Hepatocyte (in vitro differentiated cells): ENCODE data around the gene PGC. TPM values are rescaled to one million over a fixed set of nuclear protein-coding genes. Genes with fewer than 3 reads are reported as not detected.

Experiments used
- DNase-seq: peaks from one replicate; pipeline ENCODE4 v3.0.0-alpha.2; 2016; ENCODE audit warnings: low spot score
- H2AFZ ChIP-seq: fragments of 200-600 bp; sonication (generic); 2 replicates; pipeline ENCODE4 v1.6.0; 2016; ENCODE audit warnings: antibody characterized with exemption, mild to moderate bottlenecking
- H3K27ac ChIP-seq: fragments of 200-600 bp; sonication (generic); 2 replicates; pipeline ENCODE4 v1.5.1; 2016; ENCODE audit warnings: mild to moderate bottlenecking
- H3K27me3 ChIP-seq: fragments of 200-600 bp; sonication (generic); 2 replicates; pipeline ENCODE4 v1.6.1; 2016
- H3K36me3 ChIP-seq: fragments of 200-600 bp; sonication (generic); replicated peaks from 2 replicates; pipeline ENCODE4 v1.5.1; 2016; ENCODE audit warnings: low read depth; ENCODE audit not compliant: insufficient read depth
- H3K4me1 ChIP-seq: fragments of 200-600 bp; sonication (generic); 2 replicates; pipeline ENCODE4 v1.5.1; 2016; ENCODE audit warnings: mild to moderate bottlenecking, moderate library complexity; ENCODE audit not compliant: insufficient read depth
- H3K4me2 ChIP-seq: fragments of 200-600 bp; sonication (generic); 2 replicates; pipeline ENCODE4 v1.6.0; 2016
- H3K4me3 ChIP-seq: fragments of 200-600 bp; sonication (generic); 2 replicates; pipeline ENCODE4 v1.5.1; 2016; ENCODE audit warnings: mild to moderate bottlenecking
- H3K79me2 ChIP-seq: fragments of 200-600 bp; sonication (generic); 2 replicates; pipeline ENCODE4 v1.6.0; 2017; ENCODE audit warnings: mild to moderate bottlenecking
- H3K9me2 ChIP-seq: fragments of 200-600 bp; sonication (generic); replicated peaks from 2 replicates; pipeline ENCODE4 v1.6.0; 2017; ENCODE audit warnings: mild to moderate bottlenecking; ENCODE audit not compliant: insufficient read depth
- H3K9me3 ChIP-seq: fragments of 200-600 bp; sonication (generic); 2 replicates; pipeline ENCODE4 v1.5.1; 2016; ENCODE audit warnings: low read depth, mild to moderate bottlenecking
- H4K20me1 ChIP-seq: fragments of 200-600 bp; sonication (generic); 2 replicates; pipeline ENCODE4 v1.6.0; 2016; ENCODE audit warnings: mild to moderate bottlenecking; ENCODE audit not compliant: insufficient read depth, poor library complexity, severe bottlenecking
- EZH2 ChIP-seq: fragments of 200-600 bp; sonication (generic); IDR thresholded peaks from 2 replicates; pipeline ENCODE4 v1.6.1; 2016; ENCODE audit warnings: antibody characterized with exemption, mild to moderate bottlenecking, borderline replicate concordance
- EZH2phosphoT487 ChIP-seq: fragments of 200-600 bp; sonication (generic); IDR thresholded peaks from one replicate; pipeline ENCODE4 v1.6.1; 2018; ENCODE audit warnings: antibody characterized with exemption, mild to moderate bottlenecking, low read depth, moderate library complexity; ENCODE audit not compliant: unreplicated experiment, severe bottlenecking
- WGBS: methylation state at CpG from one replicate; pipeline ENCODE4 v1.1.6; 2016; ENCODE audit warnings: low lambda C conversion rate; ENCODE audit errors: missing lambda C conversion rate; 5-methylcytosine and 5-hydroxymethylcytosine counted together
- polyA plus RNA-seq: library from polyadenylated mRNA; unstranded; fragments of >200 nt; fragmentation: Nextera tagmentation; extraction: Ambion mirVana; gene quantifications from 2 replicates; pipeline ENCODE4 v1.2.1, GENCODE V29; 2016
- total RNA-seq: library from RNA; depleted of rRNA; stranded (reverse); fragments of >200 nt; gene quantifications from 2 replicates; pipeline ENCODE4 v1.2.3, GENCODE V29; 2014
- TF ChIP-seq, protein P1 (sequence below): fragments of 200-600 bp; sonication (generic); IDR thresholded peaks from 2 replicates; pipeline ENCODE4 v1.5.1; 2016; ENCODE audit warnings: antibody characterized with exemption, mild to moderate bottlenecking; ENCODE audit not compliant: poor library complexity

Gene PGC
- total and polyA plus RNA-seq, 2 experiments from 2014 or later, result 109 to 114 TPM

DNA sequence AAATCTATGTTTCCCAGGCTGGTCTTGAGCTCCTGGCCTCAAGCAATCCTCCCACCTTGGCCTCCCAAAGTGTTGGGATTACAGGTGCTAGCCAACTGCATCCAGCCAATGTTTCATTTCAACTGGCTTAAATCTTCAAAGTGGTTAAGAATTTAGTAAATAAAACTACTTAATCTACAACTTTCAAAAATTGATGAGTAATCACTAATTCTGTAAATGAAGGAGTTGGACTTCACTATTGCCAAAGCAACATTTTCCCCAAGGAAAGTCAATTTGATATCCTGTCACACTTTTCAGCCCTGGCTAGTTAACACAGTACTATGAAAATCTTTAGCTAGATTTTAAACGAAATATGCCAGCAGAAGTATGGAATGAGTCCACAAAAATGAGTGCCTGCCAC, 44.1 kb upstream of the PGC start:
- Histone ChIP-seq H2AFZ (no peak overlapping the region), H3K36me3 (no peaks in the 10 kb centered on the region), H3K4me1 (no peaks in the 10 kb centered on the region), H3K27ac (no peak overlapping the region), H3K9me3 (no peaks in the 10 kb centered on the region), H3K79me2 (peaks cover 25% of the 10 kb centered on the region), H3K9me2 (no peaks in the 10 kb centered on the region), H3K4me3 (no peak overlapping the region), H3K4me2 (no peak overlapping the region), H4K20me1 (no peaks in the 10 kb centered on the region), H3K27me3 (no peaks in the 10 kb centered on the region)
- 95% methylated on average over 1 of the region's 1 CpG for WGBS
- DNase-seq, result no peak
- TF ChIP-seq, protein P1, sequence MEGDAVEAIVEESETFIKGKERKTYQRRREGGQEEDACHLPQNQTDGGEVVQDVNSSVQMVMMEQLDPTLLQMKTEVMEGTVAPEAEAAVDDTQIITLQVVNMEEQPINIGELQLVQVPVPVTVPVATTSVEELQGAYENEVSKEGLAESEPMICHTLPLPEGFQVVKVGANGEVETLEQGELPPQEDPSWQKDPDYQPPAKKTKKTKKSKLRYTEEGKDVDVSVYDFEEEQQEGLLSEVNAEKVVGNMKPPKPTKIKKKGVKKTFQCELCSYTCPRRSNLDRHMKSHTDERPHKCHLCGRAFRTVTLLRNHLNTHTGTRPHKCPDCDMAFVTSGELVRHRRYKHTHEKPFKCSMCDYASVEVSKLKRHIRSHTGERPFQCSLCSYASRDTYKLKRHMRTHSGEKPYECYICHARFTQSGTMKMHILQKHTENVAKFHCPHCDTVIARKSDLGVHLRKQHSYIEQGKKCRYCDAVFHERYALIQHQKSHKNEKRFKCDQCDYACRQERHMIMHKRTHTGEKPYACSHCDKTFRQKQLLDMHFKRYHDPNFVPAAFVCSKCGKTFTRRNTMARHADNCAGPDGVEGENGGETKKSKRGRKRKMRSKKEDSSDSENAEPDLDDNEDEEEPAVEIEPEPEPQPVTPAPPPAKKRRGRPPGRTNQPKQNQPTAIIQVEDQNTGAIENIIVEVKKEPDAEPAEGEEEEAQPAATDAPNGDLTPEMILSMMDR, result no peak
- no peak for TF ChIP-seq EZH2
- no peak for TF ChIP-seq EZH2phosphoT487

DNA sequence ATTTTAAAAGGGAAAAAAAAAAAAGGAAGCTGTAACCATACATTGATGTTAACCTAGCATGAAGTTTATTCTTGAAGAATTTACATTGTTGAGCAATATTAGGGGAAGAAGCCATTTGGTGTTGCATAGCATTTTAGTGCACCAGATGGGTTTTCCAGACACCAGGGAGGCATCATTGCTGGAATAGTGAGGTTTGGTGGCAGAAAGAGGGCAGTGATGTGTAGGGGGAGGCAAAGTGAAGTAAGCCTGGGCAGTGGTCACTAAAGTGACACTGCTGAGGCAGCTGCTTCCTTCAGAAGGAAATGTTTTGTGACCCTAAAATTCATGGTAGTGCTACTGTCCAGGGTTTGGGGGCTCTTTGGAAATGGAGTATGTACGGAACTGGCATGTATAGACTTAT, 42.8 kb upstream of the PGC start:
- no peak for DNase-seq
- H4K20me1 ChIP-seq, result no peaks in the 10 kb centered on the region
- no peaks in the 10 kb centered on the region for H3K9me2 ChIP-seq
- no peak overlapping the region for H3K4me3 ChIP-seq
- peaks cover 3% of the 10 kb centered on the region for H3K4me1 ChIP-seq
- H2AFZ ChIP-seq, result no peak overlapping the region
- no peak overlapping the region for H3K27ac ChIP-seq
- H3K27me3 ChIP-seq, result no peaks in the 10 kb centered on the region
- no peaks in the 10 kb centered on the region for H3K36me3 ChIP-seq
- peaks cover 25% of the 10 kb centered on the region for H3K79me2 ChIP-seq
- WGBS, result 100% methylated on average over 1 of the region's 1 CpG
- no peak for TF ChIP-seq EZH2
- TF ChIP-seq EZH2phosphoT487, result no peak
- TF ChIP-seq, protein P1, result no peak
- no peaks in the 10 kb centered on the region for H3K9me3 ChIP-seq
- H3K4me2 ChIP-seq, result no peak overlapping the region

DNA sequence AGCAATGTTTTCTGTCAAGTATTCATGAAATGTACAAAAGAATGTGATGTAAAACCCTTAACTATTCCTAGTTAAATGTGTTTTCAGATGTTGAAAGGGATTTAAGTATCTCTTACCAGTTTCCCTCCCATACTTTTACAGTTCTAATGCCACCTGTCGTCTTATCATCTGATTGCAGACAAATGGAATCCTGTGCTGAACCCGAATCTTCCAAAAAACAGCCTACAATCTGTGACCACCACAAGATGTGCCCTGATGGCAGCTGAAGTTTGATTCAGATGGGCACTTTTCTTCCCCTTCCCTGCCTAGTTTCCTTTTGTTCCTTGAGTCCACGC, 42.2 kb upstream of the PGC start:
- Histone ChIP-seq H3K9me3 (no peaks in the 10 kb centered on the region), H4K20me1 (no peaks in the 10 kb centered on the region), H3K4me2 (no peak overlapping the region), H3K4me3 (no peak overlapping the region), H3K79me2 (peaks cover 25% of the 10 kb centered on the region), H3K4me1 (peaks cover 3% of the 10 kb centered on the region), H2AFZ (no peak overlapping the region), H3K9me2 (no peaks in the 10 kb centered on the region), H3K27me3 (no peaks in the 10 kb centered on the region), H3K27ac (no peak overlapping the region), H3K36me3 (no peaks in the 10 kb centered on the region)
- WGBS, result 86% methylated on average over 3 of the region's 3 CpGs
- DNase-seq, result no peak
- TF ChIP-seq EZH2 (no peak), EZH2phosphoT487 (no peak)
- TF ChIP-seq, protein P1, result no peak
